ENCODE results near the gene BCL11B. TPM values are rescaled to one million over a fixed set of nuclear protein-coding genes. Genes with fewer than 3 reads are reported as not detected.

Gene BCL11B
- total and polyA plus RNA-seq, 2 donors (not counting 1 experiment from before 2014, with no cell fraction given), result 0.33 to 0.42 TPM

DNA sequence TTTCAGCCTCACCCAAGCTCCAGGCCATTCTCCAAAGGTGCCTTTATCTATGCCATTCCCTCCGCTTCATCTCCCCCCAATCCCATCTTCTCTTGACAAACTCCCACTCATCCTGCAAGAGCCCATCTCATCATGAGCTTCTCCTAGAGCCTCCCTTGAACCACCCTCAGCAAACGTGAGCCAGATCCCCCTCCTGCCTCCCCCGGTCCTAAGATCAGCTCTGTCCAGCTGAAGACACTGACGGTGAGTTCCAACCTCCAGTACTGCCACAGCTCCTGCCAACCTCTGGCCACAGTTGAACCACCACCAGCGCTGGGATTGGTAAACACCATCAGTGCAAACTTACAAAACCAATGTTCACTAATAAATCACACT lies 124.6 kb downstream of the BCL11B start:
- Mint-ChIP-seq H3K4me1 (no peaks in the 10 kb centered on the region), H3K4me3 (no peak overlapping the region), H3K27ac (no peak overlapping the region), H3K27me3 (no peaks in the 10 kb centered on the region), H3K9me3 (ENCODE audit: insufficient read depth) (no peaks in the 10 kb centered on the region)
- peaks cover 0 to 21% (median 0%) of the 10 kb centered on the region in 3 donors for H3K9me3 ChIP-seq (ENCODE audit: control extremely low read depth in 1 of 3, control insufficient read depth in 2 of 3, insufficient read depth in 1 of 3, low read length in 2 of 3)
- no peak overlapping the region for H3K4me2 ChIP-seq (replicated peaks; ENCODE audit: low read depth, low read length, poor library complexity, severe bottlenecking)
- H3K27ac ChIP-seq (ENCODE audit: low read length in 2 of 2), result no peak overlapping the region
- ATAC-seq (ENCODE audit: low read depth), result no peak
- intact Hi-C loops (cut with micrococcal nuclease), result no loop called here
- DNase-seq, result no peak
- no peaks in the 10 kb centered on the region for H4K20me1 ChIP-seq (ENCODE audit: control insufficient read depth, insufficient read depth, low read length, poor library complexity, severe bottlenecking)
- H3K4me3 ChIP-seq (ENCODE audit: control extremely low read depth in 1 of 5, extremely low read depth in 1 of 5, insufficient read depth in 1 of 5, low read depth in 2 of 5, low read length in 4 of 5), result no peak overlapping the region
- ChIA-PET POLR2A (interaction anchor here (0.7 kb wide), 1 partner anchor 1206 kb away, joined by 7 read pairs; no protein-coding TSS in a partner anchor), CTCF (no interaction called here)
- H3K36me3 ChIP-seq (replicated peaks in 1 of 2; ENCODE audit: control extremely low read depth in 1 of 2, control insufficient read depth in 1 of 2, extremely low read depth in 1 of 2, insufficient read depth in 2 of 2, low read length in 1 of 2), result no peaks in the 10 kb centered on the region
- H3K79me2 ChIP-seq (ENCODE audit: control insufficient read depth, insufficient read depth, low read length), result no peaks in the 10 kb centered on the region
- no peak overlapping the region for H2AFZ ChIP-seq (ENCODE audit: insufficient read depth, low read depth, low read length, poor library complexity, severe bottlenecking)
- no peaks in the 10 kb centered on the region for H3K27me3 ChIP-seq (replicated peaks in 1 of 4; ENCODE audit: control extremely low read depth in 1 of 4, control insufficient read depth in 3 of 4, insufficient read depth in 4 of 4, low read length in 3 of 4)
- TF ChIP-seq EZH2 (IDR thresholded peaks at IDR 0.05; ENCODE audit: borderline replicate concordance, insufficient read depth, low read depth, low read length, poor library complexity, severe bottlenecking), result no peak
- TF ChIP-seq, protein P1, sequence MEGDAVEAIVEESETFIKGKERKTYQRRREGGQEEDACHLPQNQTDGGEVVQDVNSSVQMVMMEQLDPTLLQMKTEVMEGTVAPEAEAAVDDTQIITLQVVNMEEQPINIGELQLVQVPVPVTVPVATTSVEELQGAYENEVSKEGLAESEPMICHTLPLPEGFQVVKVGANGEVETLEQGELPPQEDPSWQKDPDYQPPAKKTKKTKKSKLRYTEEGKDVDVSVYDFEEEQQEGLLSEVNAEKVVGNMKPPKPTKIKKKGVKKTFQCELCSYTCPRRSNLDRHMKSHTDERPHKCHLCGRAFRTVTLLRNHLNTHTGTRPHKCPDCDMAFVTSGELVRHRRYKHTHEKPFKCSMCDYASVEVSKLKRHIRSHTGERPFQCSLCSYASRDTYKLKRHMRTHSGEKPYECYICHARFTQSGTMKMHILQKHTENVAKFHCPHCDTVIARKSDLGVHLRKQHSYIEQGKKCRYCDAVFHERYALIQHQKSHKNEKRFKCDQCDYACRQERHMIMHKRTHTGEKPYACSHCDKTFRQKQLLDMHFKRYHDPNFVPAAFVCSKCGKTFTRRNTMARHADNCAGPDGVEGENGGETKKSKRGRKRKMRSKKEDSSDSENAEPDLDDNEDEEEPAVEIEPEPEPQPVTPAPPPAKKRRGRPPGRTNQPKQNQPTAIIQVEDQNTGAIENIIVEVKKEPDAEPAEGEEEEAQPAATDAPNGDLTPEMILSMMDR (IDR thresholded peaks at IDR 0.05), result no peak
- 82% methylated on average over 4 of the region's 5 CpGs for WGBS (ENCODE audit: insufficient coverage)
- no peak overlapping the region for H3K9ac ChIP-seq (ENCODE audit: low read length)
- H3K4me1 ChIP-seq (ENCODE audit: control insufficient read depth in 2 of 2, insufficient read depth in 2 of 2, low read length in 2 of 2), result no peaks in the 10 kb centered on the region

DNA sequence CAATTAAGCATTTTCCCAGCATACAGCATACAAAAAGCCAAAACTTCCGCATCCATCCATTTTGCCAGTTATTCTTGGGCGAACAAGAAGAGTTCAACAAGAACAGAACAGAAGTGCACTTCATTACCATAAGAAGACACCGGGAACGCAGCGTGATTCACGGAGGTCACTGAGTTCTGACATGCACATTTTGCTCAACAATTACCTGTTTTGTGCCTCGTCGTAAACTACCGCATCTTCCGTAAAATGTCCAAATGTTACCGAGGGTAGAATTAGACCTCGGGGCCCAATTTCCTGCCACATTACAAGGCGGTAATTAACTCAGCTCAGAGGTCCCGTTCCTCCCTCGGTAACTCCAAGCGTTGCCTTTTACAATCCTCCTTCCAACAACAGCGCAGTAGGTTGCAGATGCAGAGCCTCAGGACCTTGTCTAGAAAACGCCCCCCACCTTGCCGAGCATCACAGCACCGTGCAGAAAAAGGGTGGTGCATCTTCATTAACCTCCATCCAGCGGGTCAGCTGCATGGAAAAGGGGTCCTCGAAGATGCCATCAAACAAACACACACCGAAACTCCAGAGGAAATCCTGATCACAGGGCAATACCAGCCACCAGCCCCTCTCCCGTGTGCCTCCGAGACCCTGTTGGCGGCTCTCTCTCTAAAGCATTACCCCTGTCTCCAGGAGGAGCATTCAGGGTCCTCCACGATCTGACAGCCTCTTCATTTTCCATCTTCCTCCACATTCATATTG lies 125.2 kb downstream of the BCL11B start:
- H3K9ac ChIP-seq (ENCODE audit: low read length), result no peak overlapping the region
- no peaks in the 10 kb centered on the region for H3K27me3 ChIP-seq (replicated peaks in 1 of 4; ENCODE audit: control extremely low read depth in 1 of 4, control insufficient read depth in 3 of 4, insufficient read depth in 4 of 4, low read length in 3 of 4)
- no peaks in the 10 kb centered on the region for H3K9me3 Mint-ChIP-seq (ENCODE audit: insufficient read depth)
- H3K27ac ChIP-seq (ENCODE audit: low read length in 2 of 2), result no peak overlapping the region
- H3K4me3 ChIP-seq (ENCODE audit: control extremely low read depth in 1 of 5, extremely low read depth in 1 of 5, insufficient read depth in 1 of 5, low read depth in 2 of 5, low read length in 4 of 5), result no peak overlapping the region
- H3K27me3 Mint-ChIP-seq, result no peaks in the 10 kb centered on the region
- H3K79me2 ChIP-seq (ENCODE audit: control insufficient read depth, insufficient read depth, low read length), result no peaks in the 10 kb centered on the region
- 77% methylated on average over 24 of the region's 27 CpGs for WGBS (ENCODE audit: insufficient coverage)
- H3K27ac Mint-ChIP-seq, result no peak overlapping the region
- TF ChIP-seq, protein P1 (IDR thresholded peaks at IDR 0.05), result no peak
- no peak for TF ChIP-seq EZH2 (IDR thresholded peaks at IDR 0.05; ENCODE audit: borderline replicate concordance, insufficient read depth, low read depth, low read length, poor library complexity, severe bottlenecking)
- peaks cover 0 to 21% (median 0%) of the 10 kb centered on the region in 3 donors for H3K9me3 ChIP-seq (ENCODE audit: control extremely low read depth in 1 of 3, control insufficient read depth in 2 of 3, insufficient read depth in 1 of 3, low read length in 2 of 3)
- ChIA-PET CTCF (no interaction called here), POLR2A (interaction anchor here (0.7 kb wide), 1 partner anchor 1207 kb away, joined by 7 read pairs; no protein-coding TSS in a partner anchor)
- DNase-seq (no peak), ATAC-seq (ENCODE audit: low read depth) (no peak)
- no peaks in the 10 kb centered on the region for H3K4me1 ChIP-seq (ENCODE audit: control insufficient read depth in 2 of 2, insufficient read depth in 2 of 2, low read length in 2 of 2)
- no peaks in the 10 kb centered on the region for H4K20me1 ChIP-seq (ENCODE audit: control insufficient read depth, insufficient read depth, low read length, poor library complexity, severe bottlenecking)
- H3K4me1 Mint-ChIP-seq, result no peaks in the 10 kb centered on the region
- no peak overlapping the region for H3K4me3 Mint-ChIP-seq
- no peak overlapping the region for H3K4me2 ChIP-seq (replicated peaks; ENCODE audit: low read depth, low read length, poor library complexity, severe bottlenecking)
- intact Hi-C loops (cut with micrococcal nuclease), result no loop called here
- H2AFZ ChIP-seq (ENCODE audit: insufficient read depth, low read depth, low read length, poor library complexity, severe bottlenecking), result no peak overlapping the region
- no peaks in the 10 kb centered on the region for H3K36me3 ChIP-seq (replicated peaks in 1 of 2; ENCODE audit: control extremely low read depth in 1 of 2, control insufficient read depth in 1 of 2, extremely low read depth in 1 of 2, insufficient read depth in 2 of 2, low read length in 1 of 2)
